Cardiac muscle cell (in vitro differentiated cells and primary cell): ENCODE measurements around the gene PLPP3. TPM values are rescaled to one million over a fixed set of nuclear protein-coding genes. Genes with fewer than 3 reads are reported as not detected.
"Not testable (repeated sequence)": the region's sequence is repeated elsewhere in the genome, so short reads cannot be mapped to it uniquely, and the experiment has no call there.

ENCODE experiments used
- DNase-seq, 2 donors: peaks; one replicate each; pipeline versions ENCODE4 v3.0.0 to v3.0.0-alpha.2; 2010 to 2017; ENCODE audit warnings: low read depth in 1 of 2, low spot score in 1 of 2
- H3K27ac ChIP-seq: fragments of 200-600 bp; sonication (generic); 2 replicates; pipeline ENCODE4 v1.5.1; 2016
- H3K27me3 ChIP-seq: fragments of 200-600 bp; sonication (generic); 2 replicates; pipeline ENCODE4 v1.6.0; 2016; ENCODE audit warnings: control low read depth
- H3K36me3 ChIP-seq: fragments of 200-600 bp; sonication (generic); 2 replicates; pipeline ENCODE4 v1.5.1; 2016; ENCODE audit warnings: control low read depth
- H3K4me1 ChIP-seq: fragments of 200-600 bp; sonication (generic); 2 replicates; pipeline ENCODE4 v1.8.1; 2017; ENCODE audit warnings: low read depth, mild to moderate bottlenecking, mixed run types
- H3K4me3 ChIP-seq: fragments of 200-600 bp; sonication (generic); 2 replicates; pipeline ENCODE4 v1.5.1; 2016; ENCODE audit warnings: mild to moderate bottlenecking
- H3K9me3 ChIP-seq: fragments of 200-600 bp; sonication (generic); 2 replicates; pipeline ENCODE4 v1.5.1; 2017; ENCODE audit warnings: low read depth, mild to moderate bottlenecking, control low read depth
- polyA plus RNA-seq: library from polyadenylated mRNA; unstranded; fragments of >200 nt; fragmentation: Nextera tagmentation; extraction: Ambion mirVana; gene quantifications from 2 replicates; pipeline ENCODE4 v1.2.1, GENCODE V29; 2016
- total RNA-seq: library from RNA; depleted of rRNA; stranded (reverse); fragments of >200 nt; gene quantifications from 2 replicates; pipeline ENCODE4 v1.2.3, GENCODE V29; 2016
- TF ChIP-seq, protein P1 (sequence below): IDR thresholded peaks from 2 replicates; pipeline ENCODE4 v1.5.1; 2012; ENCODE audit warnings: low read depth, mild to moderate bottlenecking, low read length

Gene PLPP3
- total and polyA plus RNA-seq, 2 experiments from 2014 or later, result 41.4 to 58.2 TPM

DNA sequence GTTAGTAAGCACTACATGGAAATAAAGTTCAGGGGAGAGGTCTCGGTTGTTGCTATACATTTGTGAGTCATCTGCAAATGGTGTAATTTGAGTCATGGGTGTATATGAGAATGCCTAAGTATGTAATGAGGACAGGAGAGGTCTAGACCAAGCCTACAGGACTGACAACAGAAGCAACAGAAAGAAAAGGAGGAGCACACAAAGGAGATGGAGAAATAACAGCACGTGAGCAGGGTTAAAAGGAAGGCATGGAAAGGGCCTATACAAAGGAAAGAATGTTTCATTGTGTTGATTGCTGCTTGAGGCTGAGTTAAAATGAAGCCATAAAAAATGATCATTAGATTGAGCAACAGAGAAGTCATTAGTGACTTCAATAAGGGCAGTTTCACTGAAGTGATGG lies 37.8 kb upstream of the PLPP3 start:
- no peaks in the 10 kb centered on the region for H3K27me3 ChIP-seq
- H3K36me3 ChIP-seq, result no peaks in the 10 kb centered on the region
- H3K4me1 ChIP-seq, result no peaks in the 10 kb centered on the region
- no peak for DNase-seq
- H3K9me3 ChIP-seq, result no peaks in the 10 kb centered on the region
- TF ChIP-seq, protein P1, sequence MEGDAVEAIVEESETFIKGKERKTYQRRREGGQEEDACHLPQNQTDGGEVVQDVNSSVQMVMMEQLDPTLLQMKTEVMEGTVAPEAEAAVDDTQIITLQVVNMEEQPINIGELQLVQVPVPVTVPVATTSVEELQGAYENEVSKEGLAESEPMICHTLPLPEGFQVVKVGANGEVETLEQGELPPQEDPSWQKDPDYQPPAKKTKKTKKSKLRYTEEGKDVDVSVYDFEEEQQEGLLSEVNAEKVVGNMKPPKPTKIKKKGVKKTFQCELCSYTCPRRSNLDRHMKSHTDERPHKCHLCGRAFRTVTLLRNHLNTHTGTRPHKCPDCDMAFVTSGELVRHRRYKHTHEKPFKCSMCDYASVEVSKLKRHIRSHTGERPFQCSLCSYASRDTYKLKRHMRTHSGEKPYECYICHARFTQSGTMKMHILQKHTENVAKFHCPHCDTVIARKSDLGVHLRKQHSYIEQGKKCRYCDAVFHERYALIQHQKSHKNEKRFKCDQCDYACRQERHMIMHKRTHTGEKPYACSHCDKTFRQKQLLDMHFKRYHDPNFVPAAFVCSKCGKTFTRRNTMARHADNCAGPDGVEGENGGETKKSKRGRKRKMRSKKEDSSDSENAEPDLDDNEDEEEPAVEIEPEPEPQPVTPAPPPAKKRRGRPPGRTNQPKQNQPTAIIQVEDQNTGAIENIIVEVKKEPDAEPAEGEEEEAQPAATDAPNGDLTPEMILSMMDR, result no peak
- H3K27ac ChIP-seq, result no peak overlapping the region
- no peak overlapping the region for H3K4me3 ChIP-seq

DNA sequence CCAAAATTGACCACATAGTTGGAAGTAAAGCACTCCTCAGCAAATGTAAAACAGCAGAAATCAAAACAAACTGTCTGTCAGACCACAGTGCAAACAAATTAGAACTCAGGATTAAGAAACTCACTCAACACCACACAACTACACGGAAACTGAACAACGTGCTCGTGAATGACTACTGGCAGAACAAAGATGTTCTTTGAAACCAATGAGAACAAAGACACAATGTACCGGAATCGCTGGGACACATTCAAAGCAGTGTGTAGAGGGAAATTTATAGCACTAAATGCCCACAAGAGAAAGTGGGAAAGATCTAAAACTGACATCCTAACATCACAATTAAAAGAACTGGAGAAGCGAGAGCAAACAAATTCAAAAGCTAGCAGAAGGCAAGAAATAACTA lies 31.4 kb upstream of the PLPP3 start:
- H3K4me3 ChIP-seq, DNase-seq, H3K27me3 ChIP-seq, H3K9me3 ChIP-seq, H3K27ac ChIP-seq, H3K36me3 ChIP-seq, H3K4me1 ChIP-seq: not testable (repeated sequence)

DNA sequence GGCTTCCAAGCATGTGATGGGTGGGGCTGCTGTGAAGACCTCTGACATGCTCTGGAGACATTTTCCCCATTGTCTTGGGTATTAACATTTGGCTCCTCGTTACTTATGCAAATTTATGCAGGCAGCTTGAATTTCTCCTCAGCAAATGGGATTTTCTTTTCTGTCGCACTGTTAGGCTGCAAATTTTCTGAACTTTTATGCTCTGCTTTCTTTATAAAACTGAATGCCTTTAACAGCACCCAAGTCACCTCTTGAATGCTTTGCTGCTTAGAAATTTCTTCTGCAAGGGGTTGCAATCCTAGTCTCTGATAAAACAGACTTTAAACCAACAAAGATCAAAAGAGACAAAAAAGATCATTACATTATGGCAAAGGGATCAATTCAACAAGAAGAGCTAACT lies 30.7 kb upstream of the PLPP3 start:
- not testable (repeated sequence) for H3K27ac ChIP-seq, H3K4me3 ChIP-seq, H3K36me3 ChIP-seq, H3K4me1 ChIP-seq, H3K9me3 ChIP-seq, DNase-seq, H3K27me3 ChIP-seq

DNA sequence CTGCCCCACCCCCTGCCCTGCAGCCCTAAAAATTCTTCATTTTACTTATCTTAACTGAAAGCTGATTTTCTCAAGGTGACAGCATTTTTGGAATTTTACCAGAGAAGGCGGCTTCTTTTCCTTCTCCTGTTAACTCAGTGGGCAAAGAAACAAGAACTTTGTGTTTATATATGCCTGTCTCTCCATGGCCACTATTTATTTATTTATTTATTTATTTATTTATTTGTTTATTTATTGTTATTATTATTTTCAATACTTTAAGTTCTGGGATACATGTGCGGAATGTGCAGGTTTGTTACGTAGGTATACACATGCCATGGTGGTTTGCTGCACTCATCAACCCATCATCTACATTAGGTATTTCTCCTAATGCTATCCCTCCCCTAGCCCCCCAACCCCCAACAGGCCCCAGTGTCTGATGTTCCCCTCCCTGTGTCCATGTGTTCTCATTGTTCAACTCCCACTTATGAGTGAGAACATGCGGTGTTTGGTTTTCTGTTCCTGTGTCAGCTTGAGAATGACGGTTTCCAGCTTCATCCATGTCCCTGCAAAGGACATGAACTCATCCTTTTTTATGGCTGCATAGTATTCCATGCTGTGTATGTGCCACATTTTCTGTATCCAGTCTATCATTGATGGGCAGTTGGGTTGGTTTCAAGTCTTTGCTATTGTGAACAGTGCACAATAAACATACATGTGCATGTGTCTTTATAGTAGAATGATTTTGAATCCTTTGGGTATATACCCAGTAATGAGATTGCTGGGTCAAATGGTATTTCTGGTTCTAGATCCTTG lies 16.2 kb upstream of the PLPP3 start:
- not testable (repeated sequence) for H3K27me3 ChIP-seq, H3K4me1 ChIP-seq, H3K27ac ChIP-seq, DNase-seq, H3K4me3 ChIP-seq, H3K36me3 ChIP-seq, H3K9me3 ChIP-seq

DNA sequence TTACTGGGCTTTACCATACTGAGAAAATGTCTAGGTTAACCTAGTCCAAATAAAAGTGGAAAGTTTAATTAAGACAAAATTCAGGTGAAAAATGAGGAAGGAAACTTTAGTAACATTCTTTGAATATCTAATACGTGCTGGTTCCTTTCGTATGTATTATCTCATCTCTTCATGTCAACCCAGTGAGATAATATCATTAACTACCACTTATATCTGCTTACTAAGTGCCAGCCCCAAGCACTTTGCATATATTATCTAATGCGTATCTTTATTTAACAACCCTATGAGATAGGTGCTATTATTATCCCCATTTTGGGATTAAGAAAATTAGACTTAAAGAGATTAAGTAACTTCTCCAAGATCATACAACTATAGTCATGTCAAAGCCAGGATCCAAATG lies 12.5 kb upstream of the PLPP3 start:
- no peaks in the 10 kb centered on the region for H3K27me3 ChIP-seq
- TF ChIP-seq, protein P1, result no peak
- no peaks in the 10 kb centered on the region for H3K9me3 ChIP-seq
- no peaks in the 10 kb centered on the region for H3K36me3 ChIP-seq
- no peak for DNase-seq
- no peak overlapping the region for H3K4me3 ChIP-seq
- H3K4me1 ChIP-seq, result no peaks in the 10 kb centered on the region
- no peak overlapping the region for H3K27ac ChIP-seq

DNA sequence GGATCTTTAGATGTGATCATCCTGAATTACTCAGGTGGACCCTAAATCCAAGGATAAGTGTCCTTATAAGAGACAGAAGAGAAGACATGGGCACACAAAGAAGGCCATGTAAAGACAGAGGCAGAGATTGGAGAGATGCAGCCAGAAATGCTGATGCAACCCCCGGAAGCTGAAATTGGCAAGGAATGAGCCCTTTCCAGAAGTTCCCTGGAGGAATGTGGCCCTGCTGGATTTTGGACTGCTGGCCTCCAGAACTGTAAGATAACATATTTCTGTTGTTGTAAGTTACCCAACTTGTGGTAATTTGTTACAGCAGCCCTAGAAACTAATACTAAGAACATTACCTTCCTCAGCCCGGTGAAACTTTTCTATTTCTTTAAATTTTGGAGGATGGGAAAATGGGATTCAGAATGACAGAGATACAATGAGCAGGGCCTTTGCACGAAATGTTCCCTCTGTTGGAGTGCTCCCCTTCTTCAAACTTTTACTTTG lies 11.2 kb upstream of the PLPP3 start:
- H3K4me1 ChIP-seq, result no peaks in the 10 kb centered on the region
- no peak overlapping the region for H3K4me3 ChIP-seq
- H3K36me3 ChIP-seq, result no peaks in the 10 kb centered on the region
- no peaks in the 10 kb centered on the region for H3K9me3 ChIP-seq
- no peaks in the 10 kb centered on the region for H3K27me3 ChIP-seq
- no peak overlapping the region for H3K27ac ChIP-seq
- TF ChIP-seq, protein P1, result no peak
- peak in 1 of 2 donors; percentile 78 for DNase-seq

DNA sequence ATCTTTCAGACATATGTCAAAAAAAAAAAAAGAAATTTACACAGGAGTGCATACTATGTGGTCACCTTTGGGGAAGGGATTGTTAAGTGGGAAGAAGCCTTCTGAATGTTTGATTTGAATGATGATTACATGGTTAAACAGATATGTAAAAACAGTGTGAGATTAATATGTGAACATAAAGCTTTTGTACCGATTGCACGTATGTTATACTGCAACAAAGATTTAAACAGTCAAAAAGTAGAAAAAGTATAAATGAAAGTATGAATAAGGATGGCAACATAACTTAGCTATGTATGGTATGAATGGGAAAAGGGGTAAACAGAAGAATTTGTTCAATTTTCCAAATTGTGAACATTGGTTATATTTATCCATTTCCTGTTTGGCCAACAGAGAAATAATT lies 10.0 kb upstream of the PLPP3 start:
- no peak overlapping the region for H3K27ac ChIP-seq
- H3K9me3 ChIP-seq, result no peaks in the 10 kb centered on the region
- H3K4me3 ChIP-seq, result no peak overlapping the region
- no peak for DNase-seq
- TF ChIP-seq, protein P1, result no peak
- H3K4me1 ChIP-seq, result no peaks in the 10 kb centered on the region
- H3K36me3 ChIP-seq, result no peaks in the 10 kb centered on the region
- H3K27me3 ChIP-seq, result no peaks in the 10 kb centered on the region
